Measurements from ENCODE around the gene FOXO6. TPM values are rescaled to one million over a fixed set of nuclear protein-coding genes. Genes with fewer than 3 reads are reported as not detected.
"Not testable (repeated sequence)": the region's sequence is repeated elsewhere in the genome, so short reads cannot be mapped to it uniquely, and the experiment has no call there.

Gene FOXO6
- polyA plus RNA-seq, 3 donors: 2.3 to 2.6 (median 2.4) TPM

DNA sequence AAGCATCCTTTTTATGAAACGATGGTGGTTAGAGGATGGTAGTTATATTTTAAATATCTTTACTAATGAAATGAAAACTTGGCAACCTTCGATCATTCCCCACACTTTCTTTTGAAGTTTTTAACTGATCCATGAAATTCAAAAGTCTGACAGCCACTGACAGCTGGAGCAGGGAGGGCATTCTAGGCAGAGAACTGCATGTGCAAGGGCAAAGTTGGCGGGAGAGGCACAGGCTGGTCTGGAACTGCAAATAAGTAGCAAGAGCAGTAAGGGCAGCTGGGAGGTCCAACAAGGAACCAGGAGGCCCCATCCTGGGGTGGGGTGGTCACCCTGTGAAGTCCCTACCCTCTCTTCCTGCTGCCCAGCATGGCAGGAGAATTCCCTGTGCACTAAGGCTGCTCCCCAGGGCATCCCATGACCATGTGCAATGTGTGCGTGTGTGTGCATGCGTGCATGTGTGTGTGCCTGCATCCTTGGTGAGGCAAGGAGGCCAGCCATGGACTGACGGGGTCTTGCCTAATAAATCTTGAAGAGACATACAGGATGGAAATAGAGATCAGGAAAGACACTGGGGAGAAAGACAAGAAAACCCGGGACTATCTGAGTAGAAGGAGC, 33.1 kb upstream of the FOXO6 start:
- no peak for DNase-seq

DNA sequence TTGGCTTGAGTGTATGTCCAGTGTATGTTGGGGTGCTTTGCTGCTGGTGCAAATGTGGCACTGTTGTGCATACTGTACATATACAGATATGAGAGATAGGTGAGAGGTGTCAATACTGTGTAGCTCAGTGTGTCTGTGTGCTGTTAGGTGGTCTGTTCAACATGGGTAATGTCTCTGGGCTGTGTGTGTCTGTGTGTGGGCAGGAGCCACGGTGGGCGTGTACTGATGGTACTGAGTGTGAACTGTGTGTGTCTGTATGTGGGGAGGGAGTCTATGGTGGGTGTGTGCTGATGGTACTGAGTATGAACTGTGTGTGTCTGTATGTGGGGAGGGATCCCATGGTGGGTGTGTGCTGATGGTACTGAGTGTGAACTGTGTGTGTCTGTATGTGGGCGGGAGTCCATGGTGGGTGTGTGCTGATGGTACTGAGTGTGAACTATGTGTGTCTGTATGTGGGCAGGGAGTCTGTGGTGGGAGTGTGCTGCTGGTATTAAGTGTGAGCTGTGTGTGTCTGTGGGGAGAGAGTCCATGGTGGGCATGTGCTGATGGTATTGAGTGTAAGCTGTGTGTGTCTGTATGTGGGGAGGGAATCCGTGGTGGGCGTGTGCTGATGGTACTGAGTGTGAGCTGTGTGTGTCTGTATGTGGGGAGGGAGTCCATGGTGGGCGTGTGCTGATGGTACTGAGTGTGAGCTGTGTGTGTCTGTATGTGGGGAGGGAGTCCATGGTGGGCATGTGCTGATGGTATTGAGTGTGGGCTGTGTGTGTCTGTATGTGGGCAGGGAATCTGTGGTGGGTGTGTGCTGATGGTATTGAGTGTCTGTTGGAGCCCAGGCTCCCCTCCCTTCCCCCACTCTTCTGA, 32.2 kb upstream of the FOXO6 start:
- DNase-seq: no peak

DNA sequence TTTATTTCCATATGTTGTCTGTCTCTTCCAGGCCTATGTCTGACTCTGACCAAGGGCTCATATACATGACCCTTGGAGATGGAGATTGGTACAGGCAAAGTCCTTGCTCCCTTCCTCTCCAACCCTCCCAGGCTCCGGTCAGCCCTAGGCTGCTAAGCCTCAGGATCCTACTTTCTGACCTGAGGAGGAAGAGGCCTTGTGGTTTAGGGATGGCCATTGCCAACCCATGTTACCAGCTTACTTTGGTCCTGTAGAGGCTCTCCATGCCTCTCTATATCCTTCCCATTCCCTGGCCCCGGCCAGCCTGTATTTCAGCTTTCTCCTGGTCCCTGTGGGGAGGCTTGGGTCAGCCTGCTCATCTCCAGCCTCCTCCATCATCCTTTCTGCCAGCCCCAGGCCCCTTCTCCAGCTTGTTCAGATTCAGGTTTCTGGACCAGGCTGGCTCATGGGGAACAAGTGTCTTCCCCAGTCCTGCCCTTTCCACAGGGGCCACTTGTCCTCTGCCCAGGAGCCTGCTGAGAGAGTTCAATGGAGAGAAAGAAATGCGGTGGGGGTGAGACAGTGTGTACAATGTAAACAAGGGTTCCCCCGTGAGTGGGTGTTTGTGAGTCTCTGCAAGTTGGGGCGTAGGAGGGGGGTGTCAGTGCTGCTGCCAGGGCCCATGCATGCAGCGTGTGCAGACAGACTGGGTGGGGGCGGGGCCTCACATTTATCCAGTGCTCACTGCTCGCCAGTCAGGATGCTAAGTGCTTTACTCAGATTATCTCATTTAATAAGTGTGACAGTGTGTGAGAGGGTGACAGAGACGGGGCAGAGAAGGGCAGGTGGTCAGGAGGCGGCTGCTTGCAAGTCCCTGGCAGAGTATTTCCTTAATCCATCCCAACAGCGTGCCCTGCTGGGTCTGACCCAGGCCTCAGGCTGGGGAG, 31.3 kb upstream of the FOXO6 start:
- no peak for DNase-seq

DNA sequence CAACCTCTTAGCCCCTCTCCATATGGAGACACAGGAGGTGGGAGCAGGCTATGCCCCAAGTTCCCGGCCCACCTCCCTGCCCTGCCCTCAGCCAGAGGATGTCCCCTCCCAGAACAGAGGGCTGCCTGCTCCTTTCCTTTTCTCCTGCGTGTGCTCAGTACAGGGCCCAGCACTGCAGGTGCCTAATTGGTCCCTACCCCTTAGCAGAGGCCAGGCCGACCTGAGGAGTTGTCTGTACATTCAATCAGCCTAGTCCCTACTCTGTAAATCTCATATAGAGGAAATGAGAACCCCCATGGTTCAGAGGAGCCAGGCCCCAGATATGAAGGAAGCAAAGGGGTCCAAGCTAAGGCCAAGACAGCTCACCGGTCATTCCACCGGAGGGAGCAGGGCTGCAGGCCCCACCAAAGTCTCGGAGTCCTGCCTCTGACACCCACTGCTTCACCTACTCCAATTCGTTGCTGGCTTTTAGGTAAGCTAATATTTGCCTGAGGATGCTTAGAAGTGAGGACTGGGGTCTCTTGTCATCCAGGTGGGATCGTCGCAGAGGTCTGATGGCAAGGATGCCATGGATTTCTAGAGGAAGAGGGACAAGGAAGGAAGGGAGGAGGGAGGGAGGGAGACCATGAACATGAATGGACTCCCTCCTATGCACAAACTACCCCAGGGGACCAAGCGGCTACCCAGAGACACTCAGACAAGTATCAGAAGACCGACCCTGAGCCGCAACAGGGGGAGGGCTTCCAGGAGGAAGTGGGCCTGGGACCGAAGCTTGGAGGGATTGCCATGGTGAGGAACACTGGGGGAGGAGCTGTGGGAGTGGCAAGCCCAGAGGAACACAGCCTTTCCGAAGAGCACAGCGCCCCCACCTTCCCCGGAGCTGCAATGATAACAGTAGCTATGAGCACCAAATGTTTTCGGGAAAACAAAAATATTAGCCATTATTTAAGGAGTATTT, 30.4 kb upstream of the FOXO6 start:
- DNase-seq: no peak

DNA sequence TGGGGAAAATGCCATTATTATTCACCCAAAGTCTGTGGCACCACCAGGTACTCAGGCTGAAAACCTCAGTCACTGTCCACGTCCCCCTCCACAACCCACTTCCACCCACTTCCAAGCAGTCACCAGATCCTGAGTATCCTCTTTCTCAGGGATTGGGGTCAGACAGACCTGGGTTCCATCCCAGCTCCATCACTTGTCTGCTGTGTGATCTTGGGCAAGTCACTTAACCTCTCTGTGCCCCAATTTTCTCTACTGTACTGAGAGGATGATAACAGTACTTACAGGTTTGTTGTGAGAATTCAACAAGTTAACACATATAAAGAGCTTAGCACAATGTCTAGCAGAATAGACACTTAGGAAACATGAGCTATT, 29.7 kb upstream of the FOXO6 start:
- DNase-seq: no peak

DNA sequence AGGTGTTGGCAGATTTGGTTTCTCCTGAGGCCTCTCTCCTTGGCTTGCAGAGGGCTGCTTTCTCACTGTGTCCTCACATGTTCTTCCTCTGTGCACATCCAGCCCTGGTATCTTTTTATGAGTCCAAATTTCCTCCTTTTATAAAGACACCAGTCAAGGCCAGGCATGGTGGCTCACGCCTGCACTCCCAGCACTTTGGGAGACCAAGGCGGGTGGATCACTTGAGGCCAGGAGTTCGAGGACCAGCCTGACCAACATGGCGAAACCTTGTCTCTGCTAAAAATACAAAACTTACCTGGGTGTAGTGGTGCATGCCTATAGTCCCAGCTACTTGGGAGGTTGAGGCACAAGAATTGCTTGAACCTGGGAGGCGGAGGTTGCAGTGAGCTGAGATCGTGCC, 29.1 kb upstream of the FOXO6 start:
- not testable (repeated sequence) for DNase-seq

DNA sequence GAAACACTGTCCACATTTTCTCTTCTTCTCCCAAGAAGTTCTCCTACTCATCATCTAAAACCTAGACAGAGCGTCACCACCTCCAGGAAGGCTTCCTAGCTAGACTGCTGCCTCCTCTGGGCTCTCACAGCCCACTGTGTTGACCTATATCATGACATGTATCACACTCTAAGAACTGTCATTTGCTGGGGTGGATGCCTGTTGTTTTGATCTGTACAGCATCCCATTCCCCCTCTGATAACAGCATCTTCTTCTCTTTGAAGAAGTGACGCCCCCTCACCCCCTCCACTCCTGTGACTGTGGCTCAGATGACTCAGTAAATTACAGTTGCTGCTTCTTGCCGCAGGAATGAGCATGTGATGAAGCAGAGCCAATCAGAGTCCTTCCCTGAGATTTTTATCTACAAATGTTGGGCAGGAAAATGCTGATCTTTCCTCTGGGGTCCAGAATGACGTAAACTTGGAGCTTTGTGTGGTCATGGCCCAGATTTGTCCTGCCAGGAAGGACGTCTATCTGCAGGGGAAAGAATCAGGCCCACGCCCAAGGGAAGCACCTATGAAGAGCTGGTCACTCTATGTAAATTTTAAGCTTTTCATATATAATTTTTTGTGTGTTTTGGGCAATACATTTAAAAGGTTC, 28.0 kb upstream of the FOXO6 start:
- DNase-seq: no peak

DNA sequence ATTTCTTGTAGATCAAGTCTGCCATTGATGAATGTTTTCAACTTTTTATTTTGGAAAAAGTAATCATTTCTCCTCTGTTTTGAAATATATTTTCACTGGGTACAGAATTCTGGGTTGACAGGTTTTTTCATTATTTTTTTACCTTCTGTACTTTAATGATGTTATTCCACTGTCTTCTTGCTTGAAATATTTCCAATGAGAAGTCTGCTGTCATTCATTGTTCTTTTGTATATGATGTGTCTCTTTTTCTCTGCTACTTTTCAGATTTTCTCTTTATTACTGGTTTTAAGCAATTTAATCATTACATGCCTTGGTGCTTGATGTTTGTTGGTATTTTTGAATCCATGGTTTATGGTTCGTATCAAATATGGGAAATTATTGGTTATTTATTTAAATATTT, 22.4 kb upstream of the FOXO6 start:
- DNase-seq: no peak

DNA sequence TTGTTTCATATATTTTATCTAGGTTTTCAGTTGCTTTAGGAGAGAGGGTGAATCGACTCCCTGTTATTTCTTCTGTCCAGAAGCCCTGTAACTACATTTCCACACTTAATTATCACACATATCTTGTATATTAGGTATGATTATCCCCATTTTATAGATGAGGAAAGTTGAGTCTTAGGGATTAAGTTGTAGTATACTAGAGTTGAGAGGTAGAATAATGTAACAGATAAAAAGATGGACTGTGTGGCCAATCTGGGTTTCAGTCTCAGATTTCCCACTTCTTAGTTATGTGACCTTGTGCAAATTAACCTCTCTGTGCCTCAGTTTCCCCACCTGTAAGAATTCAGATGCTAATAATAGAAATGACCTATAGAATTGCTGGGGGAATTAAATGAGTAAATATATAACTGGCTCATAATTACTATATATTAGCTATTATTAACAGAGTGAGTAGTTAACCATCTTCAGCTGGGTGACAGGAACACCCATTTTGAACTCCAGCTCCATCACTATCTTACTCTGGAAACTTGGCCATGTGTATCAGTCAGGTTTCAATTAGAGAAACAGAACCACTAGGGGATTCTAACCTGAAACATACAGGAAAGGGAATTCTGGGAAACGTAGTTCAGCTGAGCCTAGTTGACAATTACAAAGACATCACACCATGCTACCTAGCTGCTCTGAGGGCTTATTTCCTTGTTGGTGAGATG, 20.4 kb upstream of the FOXO6 start:
- no peak for DNase-seq

DNA sequence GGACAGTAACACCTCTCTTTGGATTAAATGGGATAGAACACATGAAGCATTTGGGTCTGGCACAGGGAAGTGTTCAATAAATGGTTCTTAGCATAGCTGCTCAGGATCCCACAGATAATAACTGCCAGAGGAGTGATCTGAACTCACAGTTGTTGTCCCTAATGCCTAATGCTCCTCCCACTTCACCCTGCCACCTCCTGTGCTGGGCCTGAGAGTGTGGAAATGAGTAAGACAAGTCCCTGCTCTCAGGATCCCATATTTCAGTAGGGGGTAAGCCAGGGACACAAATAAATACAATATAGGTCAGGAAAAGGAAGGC, 19.9 kb upstream of the FOXO6 start:
- DNase-seq: no peak

DNA sequence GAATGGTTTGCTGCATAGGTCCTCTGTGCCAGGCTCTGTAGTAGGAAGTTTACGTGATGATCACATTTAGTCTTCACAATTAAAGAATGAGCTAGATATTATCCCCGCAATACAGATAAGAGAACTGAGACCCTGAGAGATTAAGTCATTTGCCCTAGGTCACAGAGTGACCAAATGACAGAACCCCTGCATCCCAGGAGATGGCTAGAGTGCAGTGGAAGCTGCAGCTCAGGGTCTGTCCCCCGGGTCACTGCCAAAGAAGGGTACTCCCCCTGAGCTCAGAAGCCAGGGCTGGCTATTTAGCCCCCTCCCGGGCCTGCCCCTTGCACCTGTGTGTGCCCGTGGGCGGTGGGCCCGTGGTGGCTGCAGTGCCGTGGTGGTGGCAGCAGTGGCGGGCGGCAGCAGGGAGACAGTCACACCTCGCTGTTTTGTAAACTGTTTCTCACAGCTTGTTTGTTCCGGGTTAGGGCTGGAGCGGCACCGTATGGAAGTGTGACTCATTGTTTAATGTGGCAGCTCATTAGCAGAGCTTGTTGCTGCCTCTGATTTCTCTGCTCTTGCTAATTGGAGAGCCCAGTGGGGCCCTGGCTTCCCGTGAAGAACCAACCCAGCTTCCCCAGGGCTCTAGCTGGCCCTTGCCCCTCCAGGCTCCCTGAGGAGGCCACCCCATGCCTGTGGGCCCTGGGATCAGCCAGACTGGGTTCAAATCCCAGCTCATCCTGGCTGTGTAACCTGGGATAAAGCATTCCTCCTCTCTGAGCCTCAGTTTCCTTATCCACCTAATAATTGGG, 19.3 kb upstream of the FOXO6 start:
- DNase-seq: no peak

DNA sequence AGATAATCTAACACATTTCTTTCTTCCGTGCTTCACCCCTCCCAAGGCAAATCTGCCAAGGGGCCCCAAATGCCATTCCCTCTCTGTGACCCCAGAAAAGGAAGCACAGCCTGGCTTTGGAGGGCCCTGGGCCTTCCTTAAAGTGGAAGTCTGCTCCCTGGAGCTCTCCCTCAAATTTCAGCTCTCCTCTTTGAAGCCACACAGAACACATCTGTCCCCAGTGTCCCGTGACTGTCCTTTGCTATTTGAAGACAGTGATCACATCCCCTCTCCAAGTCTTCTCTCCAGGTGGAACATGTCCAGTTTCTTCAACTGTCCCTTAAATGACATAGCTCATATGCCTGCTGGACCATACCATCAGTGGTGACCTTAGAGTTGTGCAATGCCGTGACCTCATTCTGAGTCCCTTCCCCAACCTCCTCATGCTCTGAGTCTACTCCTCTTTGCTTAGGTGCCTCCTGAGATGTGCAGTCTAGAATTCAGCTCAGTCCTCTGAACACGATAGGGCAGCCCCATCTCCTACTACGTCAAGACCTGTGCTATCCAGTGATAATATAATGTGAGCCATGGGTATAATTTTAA, 18.4 kb upstream of the FOXO6 start:
- no peak for DNase-seq

DNA sequence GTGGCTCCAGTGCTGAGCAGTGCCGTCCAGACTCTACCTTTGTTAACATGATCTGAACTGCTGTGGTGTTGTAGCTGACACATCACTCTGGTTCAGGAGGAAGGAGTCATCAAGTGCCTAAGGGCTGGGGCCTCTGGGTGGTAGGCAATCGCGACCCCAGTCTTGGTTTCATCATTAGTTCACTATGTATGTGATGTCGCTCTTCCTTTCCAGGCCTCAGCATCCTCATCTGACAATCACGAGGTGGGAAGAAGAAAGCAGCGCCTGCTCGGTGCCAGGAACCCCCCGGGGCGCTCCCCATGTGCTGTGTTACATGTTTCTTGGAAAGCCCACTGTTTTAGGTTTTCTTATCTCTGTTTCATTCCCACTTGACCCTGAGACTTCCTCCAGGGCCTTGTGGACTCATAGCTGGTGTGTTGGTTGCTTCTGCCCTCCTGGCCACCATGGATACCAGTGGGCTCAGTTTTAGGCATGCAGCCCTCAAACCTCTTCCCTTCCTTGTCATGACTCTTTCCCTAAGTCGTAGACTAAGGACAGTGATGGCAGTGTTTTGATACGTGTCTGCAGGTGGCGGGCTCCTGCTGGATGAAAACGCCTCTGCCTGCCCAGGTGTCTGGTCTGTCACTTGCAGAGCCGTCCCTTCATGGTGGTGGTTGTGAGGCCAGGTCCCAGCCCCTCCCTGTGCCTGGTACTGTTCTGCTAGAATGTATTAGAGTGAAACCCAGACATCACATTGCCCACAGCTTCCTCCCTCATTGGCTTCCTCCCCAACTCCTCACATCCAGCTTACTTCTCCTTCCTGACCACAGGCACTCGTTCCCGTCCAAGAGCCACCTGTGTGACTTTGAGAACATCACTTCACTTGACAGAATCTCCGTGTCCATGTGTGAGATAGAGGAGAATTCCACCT, 17.2 kb upstream of the FOXO6 start:
- no peak for DNase-seq

DNA sequence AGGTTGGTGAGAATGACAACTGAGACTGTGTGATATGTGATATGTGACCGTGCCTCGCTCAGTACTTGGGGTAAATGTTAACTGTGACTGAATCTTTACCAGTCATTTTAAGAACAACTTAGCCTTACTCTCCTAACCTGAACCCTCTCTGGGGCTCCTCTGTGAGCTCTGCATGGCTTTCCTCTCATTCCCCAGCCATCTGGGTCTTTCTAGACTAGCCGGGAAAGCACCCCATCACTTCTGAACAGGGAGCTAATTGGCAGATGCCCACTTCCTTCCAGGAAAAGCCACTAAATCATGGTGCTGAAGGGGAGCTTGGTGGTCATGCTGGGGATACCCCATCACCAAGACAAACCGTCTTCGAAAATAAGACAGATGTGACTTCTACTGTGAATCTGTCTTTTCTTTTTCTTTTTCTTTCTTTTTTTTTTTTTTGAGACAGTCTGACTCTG, 16.5 kb upstream of the FOXO6 start:
- DNase-seq: no peak

DNA sequence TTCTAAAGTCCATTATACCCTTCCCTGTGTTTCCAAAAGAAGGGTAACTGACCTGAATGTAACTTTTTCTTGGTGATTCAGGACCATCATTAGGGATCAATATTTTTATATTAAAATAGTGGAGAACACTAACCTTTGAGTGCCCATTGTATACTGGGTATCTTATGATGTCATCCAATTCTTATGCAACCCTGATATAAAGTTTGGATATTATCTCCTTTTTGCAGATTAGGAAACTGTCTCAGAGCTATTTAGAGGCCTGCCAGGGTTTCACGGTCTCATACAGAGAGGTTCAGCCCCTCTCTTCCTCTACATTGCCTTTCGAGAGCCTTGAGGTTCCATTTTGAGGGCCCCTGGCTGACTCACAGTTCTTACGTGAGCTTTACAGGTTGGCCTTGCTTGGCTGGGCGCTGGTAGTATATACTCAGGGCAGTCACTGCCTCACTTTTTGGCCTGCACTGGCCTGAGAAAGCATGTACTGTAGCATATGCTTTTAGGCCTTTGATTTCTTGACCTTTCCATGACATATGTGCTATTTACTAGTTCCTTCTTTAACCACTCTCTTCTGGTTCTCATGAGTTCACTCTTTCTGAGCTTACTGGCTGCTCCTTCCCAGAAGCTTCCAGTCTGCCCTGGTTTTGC, 15.7 kb upstream of the FOXO6 start:
- DNase-seq: no peak

DNA sequence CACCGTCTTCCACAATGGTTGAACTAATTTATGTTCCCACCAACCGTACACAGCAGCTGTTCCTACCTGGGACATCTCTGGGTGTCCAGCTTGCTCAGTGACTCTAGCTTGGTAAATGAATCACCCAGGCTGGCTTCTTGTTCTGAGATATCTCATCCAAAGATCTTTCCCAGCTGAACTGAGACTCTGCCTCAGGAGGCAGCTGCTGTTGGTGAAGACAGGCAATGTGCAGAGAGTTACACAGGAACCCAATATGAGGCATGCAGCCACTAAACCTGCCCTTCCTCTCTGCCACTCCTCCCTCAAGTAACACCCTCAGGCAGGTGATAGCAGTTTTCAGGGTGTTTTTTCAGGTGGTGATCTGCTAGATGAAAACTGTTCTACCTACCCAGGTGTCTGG, 14.0 kb upstream of the FOXO6 start:
- DNase-seq: no peak

DNA sequence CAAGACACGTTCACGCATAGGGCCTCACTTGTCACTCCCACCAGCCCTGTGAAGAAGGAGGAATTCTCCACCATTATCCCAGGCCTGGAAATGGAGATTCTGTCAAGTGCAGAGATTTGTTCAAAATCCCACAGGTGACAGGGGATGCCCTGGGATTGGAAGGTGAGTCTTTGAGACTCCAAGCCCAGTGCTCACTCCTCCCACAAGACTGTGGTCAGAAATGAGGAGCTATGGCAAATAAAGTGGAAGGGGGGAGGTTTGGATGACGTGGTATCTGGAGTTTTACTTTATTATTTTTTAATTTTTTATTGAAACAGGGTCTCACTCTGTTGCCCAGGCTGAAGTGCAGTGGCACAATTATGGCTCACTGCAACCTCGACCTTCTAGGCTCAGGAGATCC, 12.8 kb upstream of the FOXO6 start:
- no peak for DNase-seq
